Stomach (tissue), 9 donors: ENCODE results near the gene NPDC1. TPM values are rescaled to one million over a fixed set of nuclear protein-coding genes. Genes with fewer than 3 reads are reported as not detected.

Experiments
- DNase-seq, 2 donors: peaks; one replicate each; pipeline versions ENCODE4 v3.0.0 to v3.0.0-alpha.2; 2013 to 2019
- H3K27ac ChIP-seq, 5 donors: fragments of 200-600 bp in 4 of 5; sonication (generic) in 4 of 5; one replicate each; pipeline ENCODE4 v1.5.1; 2013 to 2019; ENCODE audit warnings: mild to moderate bottlenecking in 1 of 5, moderate library complexity in 1 of 5
- H3K27me3 ChIP-seq, 3 donors: fragments of 200-600 bp; sonication (generic); one replicate each; pipeline ENCODE4 v1.5.1; 2017 to 2019; ENCODE audit warnings: mixed run types in 1 of 3
- H3K36me3 ChIP-seq, 4 donors: fragments of 200-600 bp; sonication (generic); 1 replicate in 3 of 4; 2 replicates in 1 of 4; pipeline ENCODE4 v1.5.1; 2016 to 2019
- H3K4me1 ChIP-seq, 4 donors: fragments of 200-600 bp; sonication (generic); one replicate each; pipeline ENCODE4 v1.5.1; 2016 to 2019
- H3K4me3 ChIP-seq, 4 donors: fragments of 200-600 bp; sonication (generic) in 3 of 4; one replicate each; pipeline ENCODE4 v1.5.1; 2016 to 2019; ENCODE audit warnings: mild to moderate bottlenecking in 1 of 4
- H3K9me3 ChIP-seq, 4 donors: fragments of 200-600 bp; sonication (generic); one replicate each; pipeline ENCODE4 v1.5.1; 2016 to 2019
- CTCF ChIP-seq, 7 experiments: fragments of 450-650 bp in 4 of 7; fragments of 200-600 bp in 3 of 7; sonication (generic) in 3 of 7; IDR thresholded peaks; one replicate each; pipeline ENCODE4 v1.5.1; 2016 to 2019; ENCODE audit warnings: antibody characterized with exemption in 7 of 7, control low read depth in 2 of 7, mild to moderate bottlenecking in 1 of 7
- EP300 ChIP-seq: sonication (generic); formaldehyde crosslinking; IDR thresholded peaks from one replicate; pipeline ENCODE4 v1.6.1; 2017; ENCODE audit warnings: antibody characterized with exemption
- POLR2A ChIP-seq, 4 donors: fragments of 450-650 bp; IDR thresholded peaks; one replicate each; pipeline ENCODE4 v1.6.1; 2016; ENCODE audit warnings: antibody characterized with exemption in 4 of 4, control low read depth in 2 of 4, mild to moderate bottlenecking in 1 of 4, moderate library complexity in 1 of 4
- POLR2AphosphoS5 ChIP-seq, 3 donors: sonication (generic); formaldehyde crosslinking; IDR thresholded peaks; one replicate each; pipeline ENCODE4 v1.6.1; 2016; ENCODE audit warnings: antibody characterized with exemption in 3 of 3
- WGBS, 5 donors: extraction: QIAGEN DNeasy Blood & Tissue Kit in 3 of 5; methylation state at CpG; one replicate each; pipeline versions ENCODE4 v1.1.5 to v1.1.7; 2013 to 2018; 5-methylcytosine and 5-hydroxymethylcytosine counted together
- intact Hi-C: fragments of 100-400 bp; cut with DNase I; formaldehyde crosslinking; loops from one replicate; pipeline ENCODE4 v1.15.1; 2023; ENCODE audit warnings: low total_unique reads
- polyA plus RNA-seq, 3 donors: library from polyadenylated mRNA; stranded (reverse); fragments of 200-250 nt; gene quantifications; one replicate each; pipeline ENCODE4 v1.2.3, GENCODE V29; 2013
- total RNA-seq, 5 donors: library from RNA; depleted of rRNA; stranded (reverse); fragments of >200 nt; gene quantifications; one replicate each; pipeline versions ENCODE4 v1.1.0 to v1.2.3, GENCODE V29; 2014 to 2016
- donor health status: healthy with polysubstance abuse.
- donor health status: Bipolar disorder and iron deficiency.
- donor health status: healthy.

The NPDC1 gene
- total and polyA plus RNA-seq, 8 donors, result 20.0 to 276 (median 180) TPM

- intact Hi-C loops, result no loop called here
- Histone ChIP-seq H3K4me1 (peaks cover 3 to 43% (median 12%) of the 10 kb centered on the region in 4 donors), H3K27me3 (peaks cover 0 to 11% (median 0%) of the 10 kb centered on the region in 3 donors), H3K27ac (no peak overlapping the region), H3K9me3 (no peaks in the 10 kb centered on the region), H3K36me3 (no peaks in the 10 kb centered on the region), H3K4me3 (no peak overlapping the region)
- TF ChIP-seq POLR2AphosphoS5 (IDR thresholded peaks at IDR 0.05) (no peak), CTCF (IDR thresholded peaks at IDR 0.05) (no peak), EP300 (no peak), POLR2A (IDR thresholded peaks at IDR 0.05) (no peak)
- WGBS, 5 donors, result 81 to 88% (median 86%) methylated on average over 17 to 20 of the region's 20 CpGs
- DNase-seq, result no peak
Observed at GRCh38 chr9:137001857-137002645, 43.9 kb downstream of the NPDC1 start.

GRCh38 chr9:137000177-137000930 lies 45.6 kb downstream of the NPDC1 start:
- intact Hi-C loops, result no loop called here
- peaks cover 0 to 28% (median 0%) of the 10 kb centered on the region in 3 donors for H3K27me3 ChIP-seq
- TF ChIP-seq CTCF (IDR thresholded peaks at IDR 0.05) (no peak), POLR2AphosphoS5 (IDR thresholded peaks at IDR 0.05) (no peak), POLR2A (IDR thresholded peaks at IDR 0.05) (no peak), EP300 (no peak)
- H3K4me3 ChIP-seq, result no peak overlapping the region
- H3K4me1 ChIP-seq, result peaks cover 18 to 56% (median 28%) of the 10 kb centered on the region in 4 donors
- H3K9me3 ChIP-seq, result no peaks in the 10 kb centered on the region
- H3K27ac ChIP-seq, result peak overlapping the region in 2 of 5 donors; percentile 33 to 62
- no peak for DNase-seq
- no peaks in the 10 kb centered on the region for H3K36me3 ChIP-seq
- 68 to 71% (median 70%) methylated on average over 10 of the region's 10 CpGs for WGBS, 5 donors

GRCh38 chr9:136997830-136998234 lies 48.1 kb downstream of the NPDC1 start:
- 43 to 78% (median 63%) methylated on average over 18 of the region's 18 CpGs for WGBS, 5 donors
- H3K9me3 ChIP-seq, result no peaks in the 10 kb centered on the region
- H3K36me3 ChIP-seq, result peaks cover 0 to 15% (median 11%) of the 10 kb centered on the region in 4 donors
- H3K4me3 ChIP-seq, result no peak overlapping the region
- DNase-seq, result peak in 1 of 2 donors; percentile 47
- peak overlapping the region; percentile 9 to 74 (median 72) for H3K27ac ChIP-seq
- H3K27me3 ChIP-seq, result peaks cover 0 to 44% (median 0%) of the 10 kb centered on the region in 3 donors
- H3K4me1 ChIP-seq, result peaks cover 41 to 81% (median 53%) of the 10 kb centered on the region in 4 donors
- TF ChIP-seq EP300 (no peak), CTCF (IDR thresholded peaks at IDR 0.05) (no peak), POLR2AphosphoS5 (IDR thresholded peaks at IDR 0.05) (no peak), POLR2A (IDR thresholded peaks at IDR 0.05) (no peak)
- intact Hi-C loops, result no loop called here

GRCh38 chr9:136997371-136997770 lies 48.6 kb downstream of the NPDC1 start:
- H3K9me3 ChIP-seq, result no peaks in the 10 kb centered on the region
- peaks cover 0 to 44% (median 0%) of the 10 kb centered on the region in 3 donors for H3K27me3 ChIP-seq
- intact Hi-C loops, result no loop called here
- 48 to 66% (median 64%) methylated on average over 7 to 10 of the region's 10 CpGs for WGBS, 5 donors
- peak overlapping the region in 3 of 4 donors; percentile 25 to 34 (median 31) for H3K4me3 ChIP-seq
- peak overlapping the region; percentile 9 to 74 (median 72) for H3K27ac ChIP-seq
- H3K4me1 ChIP-seq, result peaks cover 44 to 86% (median 58%) of the 10 kb centered on the region in 4 donors
- TF ChIP-seq EP300, result no peak
- TF ChIP-seq POLR2A (IDR thresholded peaks at IDR 0.05), result no peak
- no peak for TF ChIP-seq POLR2AphosphoS5 (IDR thresholded peaks at IDR 0.05)
- TF ChIP-seq CTCF (IDR thresholded peaks at IDR 0.05), result no peak
- H3K36me3 ChIP-seq, result peaks cover 0 to 15% (median 11%) of the 10 kb centered on the region in 4 donors
- no peak for DNase-seq
